H9 (cell line): ENCODE results near the gene GNPAT. TPM values are rescaled to one million over a fixed set of nuclear protein-coding genes. Genes with fewer than 3 reads are reported as not detected.

Source experiments
- DNase-seq: peaks from one replicate; pipeline ENCODE4 v3.0.0-alpha.2; 2017
- H2AFZ ChIP-seq: one replicate; pipeline ENCODE4 v1.6.1; 2013; ENCODE audit warnings: mild to moderate bottlenecking, low read length, control low read depth, moderate library complexity
- H2AK5ac ChIP-seq: 2 replicates; pipeline ENCODE4 v1.6.1; 2013; ENCODE audit warnings: low read length, control low read depth, mixed read lengths; ENCODE audit not compliant: insufficient read length
- H2BK120ac ChIP-seq: one replicate; pipeline ENCODE4 v1.6.1; 2013; ENCODE audit warnings: low read depth, mild to moderate bottlenecking, low read length, control low read depth, inconsistent platforms; ENCODE audit not compliant: poor library complexity, severe bottlenecking
- H2BK12ac ChIP-seq: 2 replicates; pipeline ENCODE4 v1.6.1; 2013; ENCODE audit warnings: low read length, control low read depth, mixed read lengths, low read depth; ENCODE audit not compliant: insufficient read length
- H2BK15ac ChIP-seq: 2 replicates; pipeline ENCODE4 v1.6.1; 2013; ENCODE audit warnings: low read depth, low read length, control low read depth
- H2BK20ac ChIP-seq: one replicate; pipeline ENCODE4 v1.6.1; 2013; ENCODE audit warnings: low read depth, mild to moderate bottlenecking, low read length, control low read depth, inconsistent platforms; ENCODE audit not compliant: poor library complexity, severe bottlenecking
- H2BK5ac ChIP-seq: 2 replicates; pipeline ENCODE4 v1.6.1; 2013; ENCODE audit warnings: low read length, control low read depth, mixed read lengths; ENCODE audit not compliant: insufficient read length
- H3K14ac ChIP-seq: 2 replicates; pipeline ENCODE4 v1.6.1; 2013; ENCODE audit warnings: low read length, control low read depth; ENCODE audit not compliant: insufficient read depth
- H3K18ac ChIP-seq: 2 replicates; pipeline ENCODE4 v1.6.1; 2013; ENCODE audit warnings: low read depth, mild to moderate bottlenecking, mixed read lengths, low read length, control low read depth; ENCODE audit not compliant: insufficient read length
- H3K23ac ChIP-seq: 2 replicates; pipeline ENCODE4 v1.6.1; 2013; ENCODE audit warnings: low read length, control low read depth, mixed read lengths, low read depth; ENCODE audit not compliant: insufficient read length
- H3K23me2 ChIP-seq: 2 replicates; pipeline ENCODE4 v1.6.1; 2013; ENCODE audit warnings: low read depth, mild to moderate bottlenecking, mixed read lengths, low read length, control low read depth; ENCODE audit not compliant: insufficient read length, poor library complexity, severe bottlenecking
- H3K27ac ChIP-seq: 2 replicates; pipeline ENCODE4 v1.5.1; 2013; ENCODE audit warnings: low read length, control low read depth, mixed read lengths, low read depth; ENCODE audit not compliant: insufficient read length
- H3K27me3 ChIP-seq: 2 replicates; pipeline ENCODE4 v1.6.1; 2013; ENCODE audit warnings: low read length, control low read depth, inconsistent platforms; ENCODE audit not compliant: insufficient read depth
- H3K4ac ChIP-seq: 2 replicates; pipeline ENCODE4 v1.6.1; 2013; ENCODE audit warnings: low read depth, mild to moderate bottlenecking, control low read depth, inconsistent platforms, low read length, moderate library complexity
- H3K4me1 ChIP-seq: 2 replicates; pipeline ENCODE4 v1.6.1; 2013; ENCODE audit warnings: low read length, control low read depth, inconsistent platforms; ENCODE audit not compliant: insufficient read depth
- H3K4me2 ChIP-seq: 2 replicates; pipeline ENCODE4 v1.6.1; 2013; ENCODE audit warnings: low read length, control low read depth, mixed read lengths; ENCODE audit not compliant: insufficient read length, insufficient read depth
- H3K56ac ChIP-seq: 2 replicates; pipeline ENCODE4 v1.6.1; 2013; ENCODE audit warnings: low read depth, mild to moderate bottlenecking, mixed read lengths, low read length, control low read depth; ENCODE audit not compliant: insufficient read length
- H3K79me1 ChIP-seq: 2 replicates; pipeline ENCODE4 v1.6.1; 2013; ENCODE audit warnings: low read depth, mild to moderate bottlenecking, moderate library complexity, low read length, control low read depth, inconsistent platforms; ENCODE audit not compliant: insufficient read depth, poor library complexity, severe bottlenecking
- H3K79me2 ChIP-seq: 2 replicates; pipeline ENCODE4 v1.6.1; 2013; ENCODE audit warnings: low read length, control low read depth, inconsistent platforms; ENCODE audit not compliant: insufficient read depth
- H3K9ac ChIP-seq: 2 replicates; pipeline ENCODE4 v1.6.1; 2013; ENCODE audit warnings: low read length, control low read depth, mixed read lengths; ENCODE audit not compliant: insufficient read length; ENCODE audit errors: extremely low read depth
- H3K9me3 ChIP-seq: one replicate; pipeline ENCODE4 v1.6.1; 2013; ENCODE audit warnings: low read depth, low read length, inconsistent platforms; ENCODE audit not compliant: control insufficient read depth
- H3T11ph ChIP-seq: one replicate; pipeline ENCODE4 v1.6.1; 2013; ENCODE audit warnings: mild to moderate bottlenecking, low read length, control low read depth, inconsistent platforms
- H4K20me1 ChIP-seq: one replicate; pipeline ENCODE4 v1.6.1; 2013; ENCODE audit not compliant: control insufficient read depth, insufficient read length, insufficient read depth
- H4K5ac ChIP-seq: 2 replicates; pipeline ENCODE4 v1.6.1; 2013; ENCODE audit warnings: low read depth, mild to moderate bottlenecking, mixed read lengths, low read length, control low read depth; ENCODE audit not compliant: insufficient read length
- H4K8ac ChIP-seq: replicated peaks from 2 replicates; pipeline ENCODE4 v1.6.1; 2013; ENCODE audit warnings: low read length, control low read depth, mixed read lengths, low read depth; ENCODE audit not compliant: insufficient read length
- H4K91ac ChIP-seq: 2 replicates; pipeline ENCODE4 v1.6.1; 2013; ENCODE audit warnings: low read depth, mild to moderate bottlenecking, moderate library complexity, mixed read lengths, low read length, control low read depth; ENCODE audit not compliant: insufficient read length
- H3K27ac Mint-ChIP-seq, 3 experiments: 2 replicates in 2 of 3; 3 replicates in 1 of 3; pipeline ENCODE4 v1.8.0; 2020 to 2021; ENCODE audit warnings: mixed read lengths in 3 of 3, mild to moderate bottlenecking in 1 of 3, moderate library complexity in 1 of 3
- H3K27me3 Mint-ChIP-seq: 2 replicates; pipeline ENCODE4 v1.8.0; 2021; ENCODE audit warnings: low read depth, mild to moderate bottlenecking, moderate library complexity, mixed read lengths
- H3K36me3 Mint-ChIP-seq, 3 experiments: 2 replicates in 2 of 3; 3 replicates in 1 of 3; pipeline ENCODE4 v1.8.0; 2020 to 2021; ENCODE audit warnings: low read depth in 3 of 3, mixed read lengths in 3 of 3; ENCODE audit not compliant: insufficient read depth in 1 of 3
- H3K4me1 Mint-ChIP-seq, 2 experiments: 2 replicates each; pipeline ENCODE4 v1.8.0; 2020; ENCODE audit warnings: mixed read lengths in 2 of 2
- H3K4me3 Mint-ChIP-seq, 2 experiments: 2 replicates in 1 of 2; 3 replicates in 1 of 2; pipeline ENCODE4 v1.8.0; 2020 to 2021; ENCODE audit warnings: mild to moderate bottlenecking in 2 of 2, mixed read lengths in 2 of 2, moderate library complexity in 1 of 2
- H3K9me3 Mint-ChIP-seq, 2 experiments: 2 replicates in 1 of 2; 3 replicates in 1 of 2; pipeline ENCODE4 v1.8.0; 2020; ENCODE audit warnings: mild to moderate bottlenecking in 2 of 2, mixed read lengths in 2 of 2, moderate library complexity in 1 of 2
- WGBS: extraction: QIAGEN DNeasy Blood & Tissue Kit; methylation state at CpG from one replicate; pipeline ENCODE4 v1.1.7; 2013; ENCODE audit warnings: missing lambda C conversion rate, low lambda C conversion rate, mixed read lengths; ENCODE audit not compliant: insufficient read length; ENCODE audit errors: extremely low coverage; 5-methylcytosine and 5-hydroxymethylcytosine counted together
- total RNA-seq: library from RNA; stranded (reverse); gene quantifications from 2 replicates; pipeline ENCODE4 v1.2.1, GENCODE V29; 2021
- TF ChIP-seq, protein P1 (sequence below): fragments of 200-600 bp; sonication (generic); conservative IDR thresholded peaks from 3 replicates; pipeline ENCODE4 v1.8.0; 2021; ENCODE audit warnings: antibody characterized with exemption, mild to moderate bottlenecking

The GNPAT gene
- total RNA-seq, 1 experiment from 2014 or later = 38.1 TPM

DNA sequence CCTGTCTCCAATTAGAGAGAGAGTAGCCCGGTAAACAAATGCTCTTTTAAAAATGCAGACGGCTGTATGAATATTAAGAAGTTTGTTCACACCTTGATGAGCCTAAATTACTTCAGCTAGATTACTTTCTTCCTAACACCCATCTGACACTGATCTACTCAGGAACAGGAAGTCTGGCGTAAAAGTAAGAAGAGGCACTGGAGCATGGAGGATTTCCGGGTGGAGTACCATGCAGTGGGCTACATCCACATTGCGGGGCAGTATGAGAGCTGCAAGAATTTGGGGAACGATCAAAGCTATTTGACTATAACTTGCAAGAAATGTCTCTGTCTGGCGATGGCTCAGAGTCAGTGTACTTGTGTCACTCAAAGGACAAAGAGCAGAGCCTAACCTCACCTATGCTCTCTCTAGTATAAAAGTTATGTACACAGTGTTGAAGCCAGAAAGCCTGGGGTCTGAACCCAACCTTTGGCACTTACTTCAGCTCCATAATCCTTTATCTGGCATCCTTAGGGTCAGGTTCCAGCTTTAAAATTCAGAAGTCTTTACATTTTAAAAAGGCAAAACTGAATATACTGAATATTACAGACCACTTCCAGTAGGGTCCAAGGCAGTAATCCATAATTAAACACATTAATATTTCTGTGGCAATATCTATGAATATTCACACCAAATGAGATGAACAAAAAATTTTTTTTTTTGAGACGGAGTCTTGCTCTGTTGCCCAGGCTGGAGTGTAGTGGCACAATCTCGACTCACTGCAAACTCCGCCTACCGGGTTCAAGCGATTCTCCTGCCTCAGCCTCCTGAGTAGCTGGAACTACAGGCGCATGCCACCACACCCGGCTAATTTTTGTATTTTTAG is 7.9 kb upstream of the GNPAT start:
- Histone ChIP-seq H3K79me1 (no peaks in the 10 kb centered on the region), H3K9me3 (no peaks in the 10 kb centered on the region), H2BK5ac (no peak overlapping the region), H3K18ac (no peak overlapping the region), H4K20me1 (no peaks in the 10 kb centered on the region), H3K23me2 (no peaks in the 10 kb centered on the region), H3K27ac (no peak overlapping the region), H3K4me2 (no peak overlapping the region), H3K14ac (no peak overlapping the region), H3T11ph (no peak overlapping the region), H3K79me2 (no peaks in the 10 kb centered on the region), H4K5ac (no peak overlapping the region), H2BK12ac (no peak overlapping the region), H3K4ac (no peak overlapping the region), H3K4me1 (no peaks in the 10 kb centered on the region), H2BK20ac (no peak overlapping the region), H3K23ac (no peak overlapping the region), H4K8ac (no peak overlapping the region), H2BK15ac (no peak overlapping the region), H3K9ac (no peak overlapping the region), H2AK5ac (no peak overlapping the region), H3K56ac (no peak overlapping the region), H3K27me3 (no peaks in the 10 kb centered on the region), H4K91ac (no peak overlapping the region), H2BK120ac (no peak overlapping the region), H2AFZ (no peak overlapping the region)
- no peaks in the 10 kb centered on the region for H3K9me3 Mint-ChIP-seq
- no CpG with 5 or more reads among the region's 14 CpGs for WGBS
- no peak overlapping the region for H3K4me3 Mint-ChIP-seq
- DNase-seq = no peak
- H3K27ac Mint-ChIP-seq = no peak overlapping the region
- H3K36me3 Mint-ChIP-seq = peaks cover 0 to 12% (median 9%) of the 10 kb centered on the region in 3 experiments; a peak in 4 of 7 replicates
- no peaks in the 10 kb centered on the region for H3K27me3 Mint-ChIP-seq
- no peaks in the 10 kb centered on the region for H3K4me1 Mint-ChIP-seq
- TF ChIP-seq, protein P1, sequence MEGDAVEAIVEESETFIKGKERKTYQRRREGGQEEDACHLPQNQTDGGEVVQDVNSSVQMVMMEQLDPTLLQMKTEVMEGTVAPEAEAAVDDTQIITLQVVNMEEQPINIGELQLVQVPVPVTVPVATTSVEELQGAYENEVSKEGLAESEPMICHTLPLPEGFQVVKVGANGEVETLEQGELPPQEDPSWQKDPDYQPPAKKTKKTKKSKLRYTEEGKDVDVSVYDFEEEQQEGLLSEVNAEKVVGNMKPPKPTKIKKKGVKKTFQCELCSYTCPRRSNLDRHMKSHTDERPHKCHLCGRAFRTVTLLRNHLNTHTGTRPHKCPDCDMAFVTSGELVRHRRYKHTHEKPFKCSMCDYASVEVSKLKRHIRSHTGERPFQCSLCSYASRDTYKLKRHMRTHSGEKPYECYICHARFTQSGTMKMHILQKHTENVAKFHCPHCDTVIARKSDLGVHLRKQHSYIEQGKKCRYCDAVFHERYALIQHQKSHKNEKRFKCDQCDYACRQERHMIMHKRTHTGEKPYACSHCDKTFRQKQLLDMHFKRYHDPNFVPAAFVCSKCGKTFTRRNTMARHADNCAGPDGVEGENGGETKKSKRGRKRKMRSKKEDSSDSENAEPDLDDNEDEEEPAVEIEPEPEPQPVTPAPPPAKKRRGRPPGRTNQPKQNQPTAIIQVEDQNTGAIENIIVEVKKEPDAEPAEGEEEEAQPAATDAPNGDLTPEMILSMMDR = no peak
